AG08395 (cell line): ENCODE data around the gene ZFP62.
A peak's percentile ranks its signal among the peaks of the same experiment; 100 is the strongest.

Experiments used
- DNase-seq: peaks from one replicate; pipeline ENCODE4 v3.0.0; 2012; ENCODE audit warnings: mixed read lengths, low spot score

ZFP62 gene

DNA sequence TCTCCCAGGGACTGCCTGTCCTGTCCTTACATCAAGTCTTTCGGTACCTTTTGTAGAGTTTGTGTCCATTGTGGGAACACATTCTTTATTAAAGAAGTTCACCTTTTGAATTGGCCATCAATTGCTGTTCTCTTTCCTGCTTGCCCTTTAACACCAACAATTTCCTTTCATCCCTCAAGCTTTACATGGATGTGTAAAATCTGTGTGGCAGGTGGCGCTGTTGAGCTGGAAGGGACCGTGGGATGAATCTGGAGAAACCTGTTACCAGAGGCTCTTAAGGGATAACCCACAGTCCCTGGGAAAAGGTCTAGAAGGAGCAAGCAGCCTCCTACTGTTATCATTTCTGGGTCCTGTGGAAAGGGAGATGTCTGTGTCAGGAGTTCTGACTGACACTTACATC, 7.9 kb upstream of the ZFP62 start:
- DNase-seq = peak; percentile 80

DNA sequence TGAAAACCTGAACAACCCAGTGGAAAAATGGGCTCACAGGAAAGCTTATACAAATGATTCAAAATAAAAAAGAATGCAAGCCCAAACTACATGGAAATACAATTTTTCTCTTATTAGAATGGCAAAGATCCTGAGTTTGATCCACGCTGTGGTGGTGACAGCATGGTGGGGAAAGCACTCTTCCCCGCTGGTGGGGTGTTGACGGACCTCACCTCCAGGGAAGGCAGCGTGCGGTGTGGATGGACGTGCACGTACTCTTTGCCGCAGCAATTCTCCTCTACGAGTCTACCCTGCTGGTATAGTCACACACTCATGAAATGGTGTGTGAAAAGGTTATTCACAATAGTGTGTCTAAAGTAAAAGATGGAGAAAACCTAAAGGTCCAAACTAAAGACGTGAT, 5.9 kb upstream of the ZFP62 start:
- DNase-seq = no peak

DNA sequence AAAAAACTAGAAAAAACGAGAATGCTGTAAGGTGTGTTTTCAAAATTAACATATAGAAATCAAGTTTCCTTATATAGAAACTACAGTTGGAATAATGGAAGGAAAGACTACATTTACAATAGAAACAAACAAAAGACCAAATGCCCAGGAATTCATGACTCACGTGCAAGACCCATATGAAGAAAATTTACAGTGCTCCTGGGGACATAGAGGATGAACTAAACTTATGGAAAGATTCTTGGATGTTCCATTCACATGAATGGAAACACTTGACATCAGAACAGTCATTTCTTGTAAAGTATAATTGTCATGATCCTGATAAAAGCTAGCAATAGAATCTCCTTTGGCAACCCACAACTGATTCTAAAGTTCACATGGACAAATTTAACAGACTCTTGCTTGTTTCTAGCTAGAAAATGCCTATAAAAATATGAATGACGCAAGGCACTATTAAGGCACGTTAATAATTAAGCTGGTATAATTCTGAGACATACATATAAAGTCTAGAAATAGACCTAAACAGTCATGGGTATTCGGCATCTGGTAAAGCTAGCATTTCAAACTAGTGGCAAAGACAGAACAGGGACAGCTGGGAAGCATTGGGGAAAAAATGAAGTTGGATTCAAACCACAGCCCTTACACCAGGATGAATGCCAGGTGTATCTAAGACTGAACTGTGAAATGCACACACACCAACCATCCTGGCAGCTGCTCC, 5.1 kb upstream of the ZFP62 start:
- DNase-seq = no peak

DNA sequence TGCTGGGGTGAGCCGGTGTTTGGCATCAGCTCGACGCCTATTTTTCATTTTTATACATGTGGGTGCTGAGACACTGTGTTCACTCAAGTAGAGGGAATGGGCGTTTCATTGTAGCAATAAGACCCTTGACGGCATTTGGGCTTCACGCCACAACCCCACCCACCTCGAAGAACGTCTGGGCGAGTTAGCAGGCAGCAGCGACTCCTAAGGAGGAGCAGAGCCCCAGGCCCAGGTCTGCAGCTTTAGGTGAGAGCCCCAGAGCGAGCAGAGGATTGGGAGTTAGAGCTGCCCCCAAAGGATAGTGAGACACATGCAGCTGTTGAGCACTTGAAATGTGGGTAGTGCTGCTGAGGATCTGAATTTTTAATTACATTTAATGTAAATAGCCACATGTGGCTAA, 1.6 kb upstream of the ZFP62 start:
- DNase-seq = no peak

DNA sequence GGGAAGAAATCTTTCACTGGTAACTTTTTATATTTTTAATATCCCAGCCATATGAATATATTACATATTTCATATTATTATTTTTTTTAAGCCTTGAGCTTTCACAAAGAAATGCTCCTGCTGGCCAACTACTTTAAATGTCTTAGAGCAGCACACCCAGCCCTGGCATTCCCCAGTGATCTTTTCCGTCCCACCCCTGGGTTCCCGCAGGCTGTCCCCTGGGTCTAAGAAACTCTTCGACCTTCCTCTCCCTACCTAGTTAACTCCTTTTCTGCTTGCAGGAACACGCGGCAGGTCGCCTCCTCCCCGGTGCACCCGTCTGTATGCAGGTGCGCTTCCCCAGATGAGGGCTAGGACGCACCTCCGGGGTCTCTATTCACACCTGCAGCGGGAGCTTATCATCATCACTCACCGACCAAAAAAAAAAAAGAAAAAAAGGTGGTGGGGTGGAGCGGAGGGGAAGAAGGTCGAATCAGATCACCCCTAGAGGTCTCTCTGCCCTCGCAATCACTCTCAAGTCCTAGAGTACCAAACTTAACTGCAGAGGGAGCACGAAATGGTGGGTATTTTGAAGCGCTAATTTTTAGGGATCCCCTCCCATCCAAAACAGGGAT, 696 bp downstream of the ZFP62 start:
- DNase-seq = peak; percentile 32

DNA sequence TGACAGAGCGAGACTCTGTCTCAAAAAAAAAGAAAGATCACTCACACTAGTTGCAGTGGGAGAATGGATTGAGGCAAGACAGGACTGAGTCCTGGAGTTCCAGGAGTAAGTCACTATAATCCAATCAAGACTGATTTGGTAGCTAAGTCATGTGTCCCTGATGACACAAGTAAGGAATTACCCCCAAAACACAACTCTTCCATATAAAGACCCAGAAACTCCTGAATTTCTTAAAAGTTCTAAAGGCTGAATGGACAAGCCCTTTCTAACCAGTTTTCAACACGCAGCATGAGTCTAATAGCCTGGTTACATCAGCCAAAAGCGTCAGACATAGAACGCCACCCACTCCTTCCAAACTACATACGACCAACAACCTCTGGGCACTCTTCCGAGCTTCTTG, 2.5 kb downstream of the ZFP62 start:
- no peak for DNase-seq

DNA sequence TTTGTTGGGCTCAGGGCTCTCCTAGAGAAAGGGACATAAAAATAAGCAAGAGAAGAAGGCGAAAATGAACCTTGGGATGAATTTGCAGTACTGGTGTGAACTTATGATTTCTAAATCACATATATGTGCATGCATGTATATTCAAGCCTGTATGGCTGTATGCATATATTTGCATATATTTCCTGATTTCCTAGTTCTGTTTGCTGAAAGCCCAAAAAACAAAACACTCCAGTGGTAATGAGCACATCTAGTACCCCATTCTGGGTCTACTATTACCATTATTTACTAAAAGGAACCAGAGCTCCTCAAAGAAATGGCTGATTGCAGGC, 7.3 kb downstream of the ZFP62 start:
- no peak for DNase-seq

DNA sequence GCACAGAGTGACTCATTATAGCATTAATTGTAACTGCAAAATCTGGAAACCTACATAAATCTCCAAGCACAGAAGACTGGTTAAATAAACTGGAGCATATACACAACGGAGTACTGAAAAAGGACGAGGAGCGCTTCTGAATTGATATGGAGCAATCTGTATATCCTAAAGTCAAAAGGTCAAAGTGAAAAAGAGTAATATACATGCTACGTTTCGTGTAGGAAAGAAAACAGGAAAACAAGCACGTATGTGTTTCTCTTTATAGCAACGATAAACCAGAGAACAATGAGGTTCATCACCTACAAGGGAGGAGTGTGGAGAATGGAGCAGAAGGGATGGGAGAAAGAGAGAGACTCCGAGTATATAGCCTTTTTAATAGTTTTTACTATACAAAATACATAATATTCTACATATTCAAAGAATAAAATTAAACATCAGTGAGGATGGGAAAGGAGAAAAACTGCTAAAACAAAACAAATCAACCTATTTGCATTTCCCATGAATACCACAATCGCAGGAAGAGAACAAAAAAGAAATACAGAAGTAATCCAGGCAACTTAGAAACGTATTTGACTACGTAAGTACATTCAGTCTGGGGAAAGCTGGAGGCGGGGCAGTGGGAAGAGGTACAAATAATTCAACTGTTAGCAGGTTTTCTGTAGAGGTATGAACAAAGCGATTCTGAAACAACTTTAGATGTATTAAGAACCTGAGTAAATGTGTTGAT, 7.8 kb downstream of the ZFP62 start:
- DNase-seq = no peak

DNA sequence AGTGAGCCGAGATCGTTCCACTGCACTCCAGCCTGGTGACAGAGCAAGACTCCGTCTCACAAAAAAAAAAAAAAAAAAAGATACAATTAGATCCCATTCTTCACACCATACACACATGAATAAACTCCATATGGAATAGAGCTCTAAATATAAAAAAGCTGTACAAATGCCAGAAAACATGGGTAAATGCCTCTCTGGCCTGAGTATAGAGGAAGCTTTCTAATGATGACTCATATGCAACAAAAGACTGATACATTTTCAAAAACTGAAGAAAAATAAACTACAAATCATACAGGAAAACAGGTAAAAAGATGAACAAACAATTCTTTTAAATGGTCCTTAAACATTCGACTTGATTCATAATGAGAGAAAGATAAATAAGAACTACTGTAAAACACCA, 8.6 kb downstream of the ZFP62 start:
- DNase-seq = no peak

DNA sequence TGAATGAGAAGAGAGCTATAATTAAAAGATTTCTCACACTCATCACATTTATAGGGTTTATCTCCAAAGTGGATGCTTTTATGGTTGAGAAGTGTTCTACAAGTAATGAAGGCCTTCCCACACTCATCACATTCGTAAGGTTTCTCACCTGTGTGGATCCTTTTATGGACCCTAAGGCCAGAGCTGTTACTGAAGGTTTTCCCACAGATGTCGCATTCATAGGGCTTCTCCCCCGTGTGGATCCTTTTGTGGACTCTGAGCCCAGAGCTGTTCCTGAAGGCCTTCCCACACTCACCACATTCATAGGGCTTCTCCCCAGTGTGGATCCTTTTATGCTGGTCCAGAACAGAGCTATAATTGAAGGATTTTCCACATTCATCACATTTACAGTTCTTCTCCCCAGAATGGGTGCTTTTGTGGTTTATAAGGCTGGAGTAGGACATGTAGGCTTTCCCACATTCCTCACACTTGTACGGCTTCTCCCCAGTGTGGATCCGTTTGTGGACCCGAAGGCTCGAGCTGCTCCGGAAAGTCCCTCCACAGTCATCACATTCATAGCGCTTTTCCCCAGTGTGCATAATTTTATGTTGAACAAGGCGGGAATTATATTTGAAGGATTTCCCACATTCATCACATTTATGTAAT, 10.5 kb downstream of the ZFP62 start:
- no peak for DNase-seq

DNA sequence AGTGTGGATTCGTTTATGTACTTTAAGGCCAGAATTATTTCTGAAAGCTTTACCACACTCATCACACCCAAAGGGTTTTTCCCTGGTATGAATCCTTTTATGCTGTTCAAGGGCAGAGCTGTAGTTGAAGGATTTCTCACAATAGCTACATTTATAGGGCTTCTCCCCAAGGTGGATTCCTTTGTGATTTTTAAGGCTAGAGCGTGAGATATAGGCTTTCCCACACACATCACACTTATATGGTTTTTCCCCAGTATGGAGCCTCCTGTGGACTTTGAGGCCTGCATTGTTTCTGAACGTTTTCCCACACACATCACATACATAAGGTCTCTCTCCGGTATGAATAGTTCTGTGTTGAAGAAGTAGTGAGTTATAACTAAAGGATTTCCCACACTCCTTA, 11.2 kb downstream of the ZFP62 start:
- DNase-seq = no peak

DNA sequence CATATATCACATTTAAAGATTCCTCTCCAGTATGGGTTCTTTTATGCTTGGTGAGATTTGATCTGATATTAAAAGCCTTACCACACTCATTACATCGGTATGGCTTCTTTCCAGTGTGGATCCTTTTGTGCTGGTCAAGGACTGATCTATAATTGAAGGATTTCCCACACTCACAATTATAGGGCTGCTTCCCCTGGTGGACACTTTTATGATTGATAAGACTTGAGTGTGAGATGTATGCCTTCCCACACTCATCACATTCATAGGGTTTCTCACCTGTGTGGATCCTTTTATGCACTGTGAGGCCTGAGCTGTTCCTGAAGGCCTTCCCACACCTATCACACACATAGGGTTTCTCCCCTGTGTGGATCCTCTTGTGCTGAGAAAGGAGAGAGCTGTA, 12.2 kb downstream of the ZFP62 start:
- DNase-seq = no peak

DNA sequence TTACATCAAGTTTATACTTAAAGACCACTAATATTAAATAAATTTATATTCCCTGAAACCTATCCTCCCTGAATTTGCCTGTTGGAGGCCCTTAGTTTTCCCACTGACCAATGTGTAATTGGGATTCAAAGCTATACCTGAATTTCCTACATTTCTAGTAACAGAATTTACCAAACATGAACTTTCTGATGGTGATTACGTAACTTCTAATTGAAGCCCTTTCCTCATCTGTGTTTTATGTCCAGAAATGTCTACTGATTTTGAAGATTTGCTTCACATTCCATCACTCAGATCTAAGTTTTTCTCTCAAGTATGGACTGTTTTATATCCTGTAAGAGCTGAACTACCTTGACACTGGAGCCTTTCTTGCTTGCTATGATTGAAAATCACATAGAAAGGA, 12.8 kb downstream of the ZFP62 start:
- no peak for DNase-seq

DNA sequence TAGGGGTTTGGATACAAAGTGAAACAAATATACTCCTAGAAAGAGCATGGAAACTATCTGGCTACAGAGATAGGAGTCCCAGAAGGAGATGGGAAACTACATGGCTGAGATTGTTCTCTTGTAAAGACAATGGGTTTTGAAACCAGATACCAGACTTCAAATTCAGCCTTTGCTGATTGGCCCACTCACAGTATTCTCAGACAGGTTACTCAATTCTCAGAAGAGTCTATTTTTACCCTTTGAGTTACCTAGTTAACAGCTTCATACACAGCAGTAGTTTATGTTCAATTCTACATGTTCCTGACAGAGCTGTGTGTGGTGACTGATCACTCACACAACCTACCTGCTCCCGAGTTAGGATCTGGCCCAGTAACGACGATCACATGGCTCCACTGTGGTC, 14.1 kb downstream of the ZFP62 start:
- DNase-seq = no peak

DNA sequence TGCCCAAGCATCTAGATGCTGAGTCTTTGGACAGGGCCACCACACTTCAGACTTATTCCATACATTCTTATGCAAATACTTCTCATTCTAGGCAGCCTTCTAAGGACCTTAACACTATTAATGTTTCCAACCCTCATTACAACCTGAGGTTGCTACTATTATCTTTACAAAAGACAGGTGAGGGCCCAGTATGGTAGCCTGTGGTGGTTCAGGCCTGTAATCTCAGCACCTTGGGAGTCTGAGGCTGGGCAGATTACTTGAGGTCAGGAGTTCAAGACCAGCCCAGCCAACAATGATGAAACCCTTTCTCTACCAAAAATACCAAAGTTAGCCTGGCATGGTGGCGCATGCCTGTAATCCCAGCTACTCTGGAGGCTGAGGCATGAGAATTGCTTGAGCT, 16.2 kb downstream of the ZFP62 start:
- DNase-seq = no peak

DNA sequence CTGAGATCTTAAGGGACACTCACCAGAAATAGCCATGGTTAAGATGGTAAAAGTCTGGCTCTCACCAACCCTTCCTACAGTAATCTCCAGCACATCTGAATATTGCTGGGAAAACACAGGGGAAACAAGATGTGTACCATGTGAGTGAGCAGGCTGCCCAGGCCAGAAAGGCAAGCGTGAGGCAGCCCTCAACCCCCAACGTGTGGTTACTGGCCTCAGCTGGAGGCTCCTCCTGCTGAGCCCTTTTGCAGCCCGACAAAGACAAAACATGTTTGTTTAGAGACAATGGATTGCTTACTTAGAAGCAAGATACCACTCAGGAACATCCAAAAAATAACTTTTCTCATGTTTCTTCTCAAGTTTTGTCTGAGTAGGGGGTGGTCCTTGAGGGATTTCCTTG, 16.6 kb downstream of the ZFP62 start:
- no peak for DNase-seq

DNA sequence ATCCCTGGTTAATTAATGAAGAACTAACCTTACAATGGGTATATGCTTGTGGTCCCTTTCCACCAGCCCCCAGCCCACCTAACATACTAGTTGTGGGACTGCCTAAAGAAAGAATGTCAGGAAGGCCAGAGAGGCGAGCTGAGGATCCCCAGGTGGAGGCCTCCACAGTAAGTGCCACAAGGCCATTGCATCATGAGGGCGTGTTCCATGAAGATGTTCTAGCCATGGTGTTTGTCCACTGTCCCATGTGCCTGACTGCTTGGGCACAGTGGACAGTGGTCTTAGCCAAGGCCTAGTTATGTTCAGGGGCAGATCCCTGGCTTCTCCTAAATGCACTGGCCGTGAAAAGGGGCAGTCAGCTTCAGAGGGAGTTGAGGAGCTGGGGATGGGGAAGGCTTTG, 21.1 kb downstream of the ZFP62 start:
- no peak for DNase-seq

DNA sequence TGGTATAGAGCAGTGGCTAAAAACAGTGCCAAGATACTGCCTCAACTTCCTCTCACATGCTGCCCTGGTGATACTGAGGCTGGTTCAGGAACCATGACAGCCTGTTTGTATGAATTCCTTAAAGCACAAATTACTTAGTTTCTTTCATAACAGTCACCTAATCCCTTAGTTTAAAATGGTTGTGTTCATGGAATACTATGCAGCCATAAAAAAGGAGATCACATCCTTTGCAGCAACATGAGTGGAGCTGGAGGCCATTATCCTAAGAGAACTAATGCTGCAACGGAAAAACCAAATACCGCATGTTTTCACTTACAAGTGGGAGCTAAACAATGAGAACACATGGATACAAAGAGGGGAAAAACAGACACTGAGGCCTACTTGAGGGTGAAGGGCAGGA, 21.8 kb downstream of the ZFP62 start:
- DNase-seq = no peak

DNA sequence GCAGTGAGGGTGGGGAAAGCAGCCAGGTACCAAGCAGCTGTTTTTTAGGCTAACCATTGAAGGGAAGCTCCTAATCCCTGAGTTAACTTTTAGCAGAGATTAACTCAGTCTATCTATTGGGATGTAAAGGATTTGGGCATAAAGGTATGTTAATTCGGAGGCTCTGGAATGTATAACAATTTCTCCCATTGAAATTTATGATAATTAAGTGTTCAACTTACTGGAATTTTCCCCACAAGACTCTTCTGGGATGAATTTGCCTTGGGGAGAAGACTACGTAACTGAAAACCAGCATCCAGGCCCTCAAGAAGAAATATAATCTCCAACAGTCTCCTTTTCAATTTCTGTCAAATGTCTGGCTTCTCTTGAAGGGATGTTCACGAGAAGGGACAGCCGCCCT, 23.6 kb downstream of the ZFP62 start:
- no peak for DNase-seq

DNA sequence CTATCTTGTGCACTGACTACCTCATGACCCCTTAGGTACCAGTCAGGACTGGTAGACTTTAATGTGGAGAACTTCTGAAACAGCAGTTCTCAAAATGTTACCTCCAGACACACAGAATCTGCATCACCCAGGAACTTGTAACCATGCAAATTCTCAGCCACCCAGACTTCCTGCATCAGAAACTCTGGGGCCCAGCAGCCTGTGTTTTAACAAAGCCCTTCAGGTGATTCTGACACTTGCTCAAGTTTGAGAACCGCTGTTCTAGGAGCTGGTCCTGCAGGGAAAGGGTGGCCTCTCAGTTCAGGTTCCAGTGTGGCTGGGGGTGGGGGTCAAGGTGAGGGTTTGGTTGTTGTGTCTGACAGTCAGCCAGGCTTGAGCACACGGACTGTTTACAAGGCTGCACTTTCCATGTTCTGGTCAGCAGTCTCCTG, 28.4 kb downstream of the ZFP62 start:
- DNase-seq = no peak

DNA sequence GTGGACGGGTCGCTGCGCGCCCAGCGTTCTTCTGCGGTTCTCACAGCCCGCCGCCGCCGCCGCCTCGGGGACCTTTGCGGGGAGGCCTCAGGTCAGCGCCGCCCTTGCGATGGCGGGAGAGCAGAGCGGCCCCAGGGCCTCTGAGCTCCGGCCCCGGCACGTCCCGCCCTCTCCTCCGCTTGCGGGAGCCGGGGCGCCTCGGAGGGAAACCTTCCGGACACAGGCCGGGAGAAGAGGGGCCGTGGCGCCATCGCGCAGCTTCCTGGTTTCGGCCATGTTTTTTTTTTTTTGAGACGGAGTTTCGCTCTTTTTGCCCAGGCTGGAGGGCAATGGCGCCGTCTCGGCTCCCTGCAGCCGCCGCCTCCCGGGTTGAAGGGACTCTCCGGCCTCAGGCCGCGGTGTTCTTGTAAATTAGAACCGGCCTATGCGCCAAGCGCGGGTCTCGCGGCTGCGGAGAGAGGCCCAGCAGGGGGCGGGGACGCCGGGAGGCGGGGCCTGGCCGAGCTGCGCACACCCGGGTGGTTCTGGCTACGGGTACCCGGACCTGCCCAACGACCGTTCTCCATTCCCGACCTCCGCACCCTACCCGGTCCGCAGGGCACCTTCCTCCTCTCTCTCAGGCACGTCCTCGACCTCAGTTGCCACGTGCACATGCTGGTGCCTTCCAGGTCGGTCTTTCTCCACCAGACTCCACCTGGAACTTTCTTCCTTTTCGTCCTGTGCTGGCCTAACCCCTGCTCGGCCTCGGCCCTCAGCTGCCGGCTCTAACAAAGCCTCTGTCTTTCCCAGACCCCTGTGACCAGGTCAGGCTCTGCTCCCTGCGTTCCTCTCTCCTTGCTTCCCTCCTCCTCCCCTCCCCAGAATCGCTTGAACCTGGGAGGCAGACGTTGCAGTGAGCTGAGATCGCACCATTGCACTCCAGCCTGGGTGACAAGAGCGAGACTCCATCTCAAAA, 29.7 kb downstream of the ZFP62 start:
- peak; percentile 92 for DNase-seq
